ENCODE data around the gene CEP78. TPM values are rescaled to one million over a fixed set of nuclear protein-coding genes. Genes with fewer than 3 reads are reported as not detected.

CEP78 gene
- total RNA-seq, 1 donor, result 22.9 TPM

- no peak overlapping the region for H3K4me3 ChIP-seq (ENCODE audit: low read length)
- no peaks in the 10 kb centered on the region for H3K27me3 ChIP-seq (ENCODE audit: insufficient read depth, low read length)
- no peaks in the 10 kb centered on the region for H3K4me1 ChIP-seq (ENCODE audit: insufficient read depth, low read length)
Observed at GRCh38 chr9:78320875-78321496, 85.1 kb downstream of the CEP78 start.

GRCh38 chr9:78321505-78321904 is 85.6 kb downstream of the CEP78 start:
- Histone ChIP-seq H3K4me1 (ENCODE audit: insufficient read depth, low read length) (no peaks in the 10 kb centered on the region), H3K9me3 (ENCODE audit: low read depth, low read length) (no peaks in the 10 kb centered on the region), H3K27me3 (ENCODE audit: insufficient read depth, low read length) (no peaks in the 10 kb centered on the region), H3K4me3 (ENCODE audit: low read length) (no peak overlapping the region)

More at GRCh38 chr9:78320875-78321496, 85.1 kb downstream of the CEP78 start:
- no peaks in the 10 kb centered on the region for H3K9me3 ChIP-seq (ENCODE audit: low read depth, low read length)

GRCh38 chr9:78324068-78324650 is 88.3 kb downstream of the CEP78 start:
- Histone ChIP-seq H3K4me3 (ENCODE audit: low read length) (no peak overlapping the region), H3K27me3 (ENCODE audit: insufficient read depth, low read length) (no peaks in the 10 kb centered on the region), H3K9me3 (ENCODE audit: low read depth, low read length) (no peaks in the 10 kb centered on the region), H3K4me1 (ENCODE audit: insufficient read depth, low read length) (no peaks in the 10 kb centered on the region)

- Histone ChIP-seq H3K4me3 (ENCODE audit: low read length) (no peak overlapping the region), H3K4me1 (ENCODE audit: insufficient read depth, low read length) (no peaks in the 10 kb centered on the region), H3K27me3 (ENCODE audit: insufficient read depth, low read length) (no peaks in the 10 kb centered on the region), H3K9me3 (ENCODE audit: low read depth, low read length) (no peaks in the 10 kb centered on the region)
Observed at GRCh38 chr9:78324682-78325081, 88.8 kb downstream of the CEP78 start.

GRCh38 chr9:78325343-78325742 is 89.5 kb downstream of the CEP78 start:
- H3K27me3 ChIP-seq (ENCODE audit: insufficient read depth, low read length), result no peaks in the 10 kb centered on the region
- H3K4me1 ChIP-seq (ENCODE audit: insufficient read depth, low read length), result no peaks in the 10 kb centered on the region
- no peak overlapping the region for H3K4me3 ChIP-seq (ENCODE audit: low read length)
- H3K9me3 ChIP-seq (ENCODE audit: low read depth, low read length), result no peaks in the 10 kb centered on the region

GRCh38 chr9:78325846-78326360 is 90.0 kb downstream of the CEP78 start:
- H3K4me1 ChIP-seq (ENCODE audit: insufficient read depth, low read length), result no peaks in the 10 kb centered on the region
- H3K9me3 ChIP-seq (ENCODE audit: low read depth, low read length), result no peaks in the 10 kb centered on the region
- no peak overlapping the region for H3K4me3 ChIP-seq (ENCODE audit: low read length)
- no peaks in the 10 kb centered on the region for H3K27me3 ChIP-seq (ENCODE audit: insufficient read depth, low read length)

- H3K4me3 ChIP-seq (ENCODE audit: low read length), result no peak overlapping the region
- H3K9me3 ChIP-seq (ENCODE audit: low read depth, low read length), result no peaks in the 10 kb centered on the region
- H3K4me1 ChIP-seq (ENCODE audit: insufficient read depth, low read length), result no peaks in the 10 kb centered on the region
- H3K27me3 ChIP-seq (ENCODE audit: insufficient read depth, low read length), result no peaks in the 10 kb centered on the region
Observed at GRCh38 chr9:78326564-78326963, 90.7 kb downstream of the CEP78 start.

Other genes with a start within 250 kb of the CEP78 start
- 43.8 TPM for gene GNAQ, start 204.3 kb upstream of the CEP78 start, total RNA-seq
- 0.42 TPM for gene PSAT1, start 61.0 kb downstream of the CEP78 start, total RNA-seq

All from mononuclear cell (primary cell).